Fibroblast of pulmonary artery (primary cell): ENCODE measurements around the gene DNAJC21.
A peak's percentile ranks its signal among the peaks of the same experiment; 100 is the strongest.

Experiments
- DNase-seq: peaks from one replicate; pipeline ENCODE4 v3.0.0-alpha.2; 2010; ENCODE audit warnings: low read depth
- H3K4me3 ChIP-seq: replicated peaks from 2 replicates; pipeline ENCODE4 v1.5.1; 2011; ENCODE audit warnings: low read depth, mild to moderate bottlenecking, control low read depth, low read length, moderate library complexity
- CTCF ChIP-seq: IDR thresholded peaks from 2 replicates; pipeline ENCODE4 v1.5.1; 2011; ENCODE audit warnings: mild to moderate bottlenecking, control low read depth, low read length, inconsistent platforms; ENCODE audit errors: missing control alignments

The DNAJC21 gene

GRCh38 chr5:34929720-34930461 is 532 bp downstream of the DNAJC21 start:
- peak; percentile 81 for DNase-seq
- peak overlapping the region; percentile 73 for H3K4me3 ChIP-seq
- TF ChIP-seq CTCF, result no peak

- peak; percentile 25 for DNase-seq
- TF ChIP-seq CTCF, result no peak
- peak overlapping the region; percentile 73 for H3K4me3 ChIP-seq
These were observed 1.1 kb downstream of the DNAJC21 start for GRCh38 chr5:34930462-34930844.

GRCh38 chr5:34930870-34931269 is 1.5 kb downstream of the DNAJC21 start:
- no peak for DNase-seq
- H3K4me3 ChIP-seq, result peak overlapping the region; percentile 73
- TF ChIP-seq CTCF, result no peak

- no peak for DNase-seq
- no peak for TF ChIP-seq CTCF
- no peak overlapping the region for H3K4me3 ChIP-seq
These were observed 3.6 kb downstream of the DNAJC21 start for GRCh38 chr5:34932947-34933346.

GRCh38 chr5:34941936-34942335 is 12.6 kb downstream of the DNAJC21 start:
- no peak overlapping the region for H3K4me3 ChIP-seq
- no peak for DNase-seq
- TF ChIP-seq CTCF, result no peak

- no peak overlapping the region for H3K4me3 ChIP-seq
- DNase-seq, result no peak
- TF ChIP-seq CTCF, result no peak
These were observed 14.7 kb downstream of the DNAJC21 start for GRCh38 chr5:34944044-34944443.

- no peak for TF ChIP-seq CTCF
- no peak for DNase-seq
- H3K4me3 ChIP-seq, result no peak overlapping the region
These were observed 15.2 kb downstream of the DNAJC21 start for GRCh38 chr5:34944460-34945047.
